Renal cortex interstitium (tissue), 11 donors: ENCODE measurements around the gene DPPA2. TPM values are rescaled to one million over a fixed set of nuclear protein-coding genes. Genes with fewer than 3 reads are reported as not detected.
A peak's percentile ranks its signal among the peaks of the same experiment; 100 is the strongest.

ENCODE experiments used
- DNase-seq, 11 donors: peaks; one replicate each; pipeline ENCODE4 v3.0.0-alpha.2; 2013; ENCODE audit warnings: low read depth in 9 of 11, low spot score in 4 of 11; ENCODE audit errors: extremely low read depth in 1 of 11
- polyA plus RNA-seq, 3 donors: library from polyadenylated mRNA; unstranded; fragments of 120-200 nt; gene quantifications; one replicate each; pipeline ENCODE4 v1.2.1, GENCODE V29; 2013; ENCODE audit not compliant: insufficient read length in 3 of 3

DPPA2 gene
- polyA plus RNA-seq, 3 donors = 0.90 to 0.93 (median 0.92) TPM

DNA sequence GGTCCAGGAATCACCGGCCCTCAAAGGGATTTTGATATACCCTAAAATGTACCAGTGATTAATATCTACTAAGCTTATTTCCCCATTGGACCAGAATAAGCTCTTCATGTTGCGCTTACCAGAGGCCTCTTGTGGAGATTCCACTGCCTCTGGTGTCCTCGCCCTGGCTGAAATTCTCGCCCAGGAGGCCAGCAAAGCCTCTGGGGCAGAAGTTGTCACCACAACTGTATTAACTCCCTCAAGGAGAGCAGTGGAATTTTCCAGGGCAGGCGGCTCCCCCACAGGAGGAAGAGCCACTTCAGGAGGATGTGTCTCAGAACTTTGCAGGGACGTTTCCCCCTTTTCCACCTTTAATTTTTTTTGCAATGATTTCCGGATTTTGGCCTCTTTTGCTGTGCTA, 14.1 kb upstream of the DPPA2 start:
- DNase-seq = no peak

DNA sequence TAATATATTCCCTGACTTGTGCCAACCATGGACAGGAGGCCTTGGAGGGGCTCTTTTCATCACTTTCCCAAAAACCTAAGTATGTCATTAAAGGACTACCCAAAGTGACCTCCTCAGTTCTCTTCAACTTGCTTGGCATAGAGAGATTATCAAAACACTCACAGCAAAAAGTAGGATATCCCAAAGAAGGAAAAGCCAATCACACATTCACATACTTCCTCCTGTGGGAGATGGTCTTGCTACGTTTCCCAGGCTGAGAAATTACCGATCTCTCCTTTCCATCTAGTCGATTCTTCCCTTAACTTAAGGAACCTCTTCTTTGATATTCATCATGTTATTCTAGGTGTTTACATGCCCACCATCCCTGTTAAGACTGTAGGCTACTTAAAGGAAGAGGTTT, 11.9 kb upstream of the DPPA2 start:
- DNase-seq = no peak

DNA sequence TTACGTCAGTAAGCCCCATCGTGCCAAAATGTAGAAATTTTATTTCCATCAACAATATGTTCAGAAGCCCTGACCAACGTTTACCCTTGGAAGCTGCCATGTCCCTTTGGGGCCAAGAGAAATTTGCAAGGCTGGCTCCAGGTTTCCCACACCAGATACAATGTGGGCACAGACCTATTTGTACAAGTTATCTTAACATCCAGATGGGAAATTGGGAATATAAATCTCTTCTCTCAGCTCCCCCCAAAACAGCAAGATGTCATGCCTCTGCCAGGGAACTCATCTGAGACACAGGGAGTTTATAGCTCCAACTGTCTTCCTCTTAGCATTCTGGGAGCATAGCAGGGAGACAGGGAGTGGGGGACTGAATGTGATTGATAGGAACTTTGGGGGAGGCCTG, 9.3 kb upstream of the DPPA2 start:
- DNase-seq = no peak

GRCh38 chr3:109325109-109325508, 8.8 kb upstream of the DPPA2 start:
- no peak for DNase-seq

GRCh38 chr3:109313061-109313460, 3.3 kb downstream of the DPPA2 start:
- DNase-seq = peak in 2 of 11 donors; percentile 5 to 27

DNA sequence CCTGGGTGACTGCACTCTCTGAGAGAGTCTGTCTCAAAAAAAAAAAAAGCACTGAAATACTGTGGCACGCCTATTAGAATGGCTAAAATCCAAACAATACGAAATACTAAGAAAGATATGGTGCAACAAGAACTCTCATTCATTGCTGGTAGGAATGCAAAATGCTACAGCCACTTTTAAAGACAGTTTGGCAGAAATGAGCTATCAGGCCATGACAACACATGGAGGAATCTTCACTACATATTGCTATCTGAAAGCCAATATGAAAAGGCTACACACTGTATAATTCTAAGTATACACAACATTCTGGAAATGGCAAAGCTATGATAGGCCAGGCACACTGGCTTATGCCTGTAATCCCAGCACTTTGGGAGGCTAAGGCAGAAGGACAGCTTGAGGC, 18.8 kb downstream of the DPPA2 start:
- no peak for DNase-seq

DNA sequence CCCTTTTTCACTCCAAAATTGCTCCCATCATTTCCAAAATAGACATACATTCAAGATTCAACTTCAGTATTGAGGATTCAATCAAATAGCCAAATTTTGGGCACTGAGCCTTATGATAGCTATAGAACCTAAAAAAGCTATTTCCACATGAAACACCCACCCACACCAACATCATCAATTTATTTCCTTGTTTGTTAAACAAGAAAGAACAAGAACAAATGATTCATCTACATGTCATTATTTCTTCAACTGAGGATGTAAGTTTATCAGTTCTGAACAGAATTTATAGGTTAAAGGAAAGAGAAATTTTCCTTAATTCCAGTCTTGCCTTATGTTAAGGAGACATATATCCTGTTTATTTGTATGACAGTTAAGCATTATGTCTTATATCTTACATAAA, 32.2 kb downstream of the DPPA2 start:
- no peak for DNase-seq

DNA sequence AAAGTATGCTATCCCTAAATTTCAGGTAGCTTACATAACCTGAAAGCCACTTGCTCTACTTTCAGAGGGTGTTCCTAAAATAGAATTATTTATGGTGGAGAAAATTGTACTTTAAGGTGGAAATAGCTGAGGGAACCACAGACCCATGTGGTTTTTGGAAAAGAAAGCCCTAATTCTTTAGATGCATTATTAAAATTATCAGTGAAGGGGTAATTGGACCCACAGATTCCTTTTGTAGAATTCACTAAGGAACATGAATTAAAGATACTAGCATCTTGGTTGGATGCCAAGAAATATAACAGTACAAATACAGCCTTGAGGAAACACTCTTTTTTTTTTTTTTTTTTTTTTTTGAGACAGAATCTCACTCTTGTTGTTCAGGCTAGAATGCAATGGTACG, 37.8 kb downstream of the DPPA2 start:
- DNase-seq = no peak

GRCh38 chr3:109278141-109278540, 38.2 kb downstream of the DPPA2 start:
- DNase-seq = peak in 1 of 11 donors; percentile 21

DNA sequence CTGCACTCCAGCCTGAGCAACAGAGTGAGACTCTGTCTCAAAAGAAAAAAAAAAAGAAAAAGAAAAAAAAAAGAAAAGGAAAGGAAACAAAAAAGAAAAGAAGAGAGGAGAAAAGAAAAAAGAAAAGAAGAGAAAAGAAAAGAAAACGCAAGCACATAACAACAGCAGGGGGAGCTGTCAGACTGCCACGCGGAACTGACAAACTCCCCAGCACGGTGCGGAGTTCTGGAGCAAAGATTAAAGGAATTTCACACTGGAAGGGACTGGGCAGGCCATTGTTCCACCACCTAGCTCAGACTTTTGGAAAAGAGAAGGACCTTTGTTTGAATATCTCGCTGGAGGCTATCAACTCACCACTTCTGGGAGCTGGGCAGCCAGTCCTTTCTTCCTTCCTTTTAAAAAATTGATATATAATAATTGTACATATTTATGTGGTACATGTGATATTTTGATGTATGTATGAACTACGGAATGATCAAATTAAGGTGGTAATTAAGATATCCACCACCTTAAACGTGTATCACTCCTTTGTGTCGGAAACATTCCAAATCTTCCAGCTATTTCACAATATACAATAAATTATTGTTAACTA, 40.5 kb downstream of the DPPA2 start:
- peak in 6 of 11 donors; percentile 35 to 57 (median 50) for DNase-seq

GRCh38 chr3:109270779-109271178, 45.5 kb downstream of the DPPA2 start:
- DNase-seq = no peak

GRCh38 chr3:109269577-109270275, 46.6 kb downstream of the DPPA2 start:
- no peak for DNase-seq

DNA sequence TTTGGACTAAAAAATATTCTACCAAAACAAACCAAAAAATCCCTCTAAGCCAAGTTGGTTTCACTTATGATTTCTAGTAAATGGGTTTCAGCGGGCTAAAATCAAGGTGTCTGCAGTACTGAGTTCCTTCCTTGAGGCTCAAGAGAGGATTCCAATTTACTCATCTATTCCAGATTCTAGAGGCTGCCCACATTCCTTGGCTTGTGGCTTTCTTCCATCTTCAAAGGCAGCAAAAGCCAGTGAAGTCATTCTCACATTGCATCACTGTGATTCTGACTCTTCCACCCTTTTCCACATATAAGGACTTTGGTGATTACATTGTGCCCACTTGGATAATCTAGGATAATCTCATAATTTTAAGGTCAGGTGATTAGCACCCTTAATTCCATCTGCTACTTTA, 48.1 kb downstream of the DPPA2 start:
- no peak for DNase-seq

DNA sequence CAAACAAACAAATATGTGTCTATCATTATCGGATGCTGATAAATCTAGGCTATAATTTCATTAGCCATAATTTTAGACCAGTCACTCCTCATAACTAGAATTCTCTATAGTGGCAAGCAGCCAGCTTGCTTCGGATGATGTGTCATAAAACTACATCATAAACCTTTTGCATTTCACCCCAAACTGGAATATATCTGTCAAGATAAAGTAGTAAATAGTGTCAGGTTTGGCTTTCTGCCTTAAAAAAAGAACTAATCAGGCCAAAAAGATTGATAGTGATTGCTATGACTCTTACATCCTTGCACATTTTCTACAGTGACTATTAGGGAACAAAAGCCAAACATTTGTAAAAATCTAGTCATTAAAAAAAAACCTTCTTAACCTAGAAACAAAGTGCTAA, 51.0 kb downstream of the DPPA2 start:
- DNase-seq = peak in 5 of 11 donors; percentile 37 to 72 (median 56)

GRCh38 chr3:109257269-109257668, 59.0 kb downstream of the DPPA2 start:
- DNase-seq = peak in 10 of 11 donors; percentile 44 to 87 (median 76)

- DNase-seq = no peak
These were observed 61.5 kb downstream of the DPPA2 start for GRCh38 chr3:109254770-109255169.

DNA sequence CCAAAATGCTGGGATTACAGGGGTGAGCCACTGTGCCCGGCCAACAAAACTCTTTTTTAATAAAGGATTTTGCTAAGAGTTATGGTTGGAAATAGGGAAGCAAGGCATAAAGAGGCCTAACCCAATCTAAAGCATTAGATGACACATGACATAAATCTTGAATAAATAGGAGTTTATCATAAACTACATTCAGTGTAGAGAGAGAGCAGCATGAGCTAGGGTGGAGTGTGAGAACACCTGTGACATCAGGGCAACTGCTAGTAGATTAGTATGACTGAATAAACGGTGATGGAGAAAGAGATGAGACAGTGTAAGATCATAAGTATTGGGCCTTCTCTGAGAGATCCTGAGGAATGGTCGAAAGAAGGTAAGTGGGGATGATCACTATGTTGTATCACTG, 63.7 kb downstream of the DPPA2 start:
- DNase-seq = no peak
